Subcutaneous abdominal adipose tissue (tissue), 5 donors: ENCODE results near the gene CHD3.

Experiments used
- H3K27ac ChIP-seq: one replicate; pipeline ENCODE4 v1.7.0; 2013; ENCODE audit warnings: low read depth, mild to moderate bottlenecking, inconsistent platforms, low read length, moderate library complexity
- H3K27me3 ChIP-seq, 5 donors: one replicate each; pipeline ENCODE4 v1.7.0; 2013; ENCODE audit warnings: low read length in 5 of 5, inconsistent platforms in 1 of 5; ENCODE audit not compliant: control insufficient read depth in 5 of 5, insufficient read depth in 4 of 5
- H3K36me3 ChIP-seq, 5 donors: one replicate each; pipeline ENCODE4 v1.7.0; 2013; ENCODE audit warnings: low read length in 5 of 5; ENCODE audit not compliant: control insufficient read depth in 5 of 5, insufficient read depth in 5 of 5
- H3K4me1 ChIP-seq, 5 donors: one replicate each; pipeline ENCODE4 v1.7.0; 2013; ENCODE audit warnings: low read length in 5 of 5, mild to moderate bottlenecking in 3 of 5, moderate library complexity in 1 of 5; ENCODE audit not compliant: control insufficient read depth in 5 of 5, insufficient read depth in 5 of 5
- H3K4me3 ChIP-seq, 5 donors: one replicate each; pipeline ENCODE4 v1.7.0; 2013; ENCODE audit warnings: low read length in 5 of 5, low read depth in 1 of 5
- H3K9ac ChIP-seq, 5 donors: one replicate each; pipeline ENCODE4 v1.7.0; 2013; ENCODE audit warnings: low read length in 5 of 5, mild to moderate bottlenecking in 4 of 5, moderate library complexity in 3 of 5
- H3K9me3 ChIP-seq, 5 donors: one replicate each; pipeline ENCODE4 v1.7.0; 2013; ENCODE audit warnings: low read length in 5 of 5; ENCODE audit not compliant: control insufficient read depth in 5 of 5
- donor health status: healthy.
- donor health status: healthy.
- donor health status: healthy.
- donor health status: healthy.
- donor health status: healthy.

Gene CHD3

DNA sequence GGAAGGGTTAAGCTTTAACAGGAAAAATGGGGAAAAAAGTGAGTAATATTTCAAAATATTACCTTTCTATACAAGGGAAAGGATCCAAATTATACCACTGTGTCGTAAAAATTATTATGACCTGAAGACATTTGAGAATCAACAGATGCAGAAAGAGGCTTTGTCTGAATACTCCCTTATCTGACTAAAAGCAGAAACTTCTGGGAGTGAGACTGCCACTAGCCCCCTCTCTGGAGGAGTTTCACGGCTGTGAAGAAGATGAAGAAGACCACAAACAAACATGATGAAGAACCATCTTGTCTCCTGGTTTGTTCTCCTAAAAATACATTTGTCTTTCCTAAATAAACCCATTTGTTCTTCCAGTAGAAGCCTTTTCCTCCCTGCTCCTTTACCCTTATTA is 72.8 kb downstream of the CHD3 start:
- H3K4me1 ChIP-seq, result no peaks in the 10 kb centered on the region
- H3K27me3 ChIP-seq, result peaks cover 0 to 5% (median 3%) of the 10 kb centered on the region in 5 donors
- no peaks in the 10 kb centered on the region for H3K36me3 ChIP-seq
- no peaks in the 10 kb centered on the region for H3K9me3 ChIP-seq
- H3K27ac ChIP-seq, result no peak overlapping the region
- H3K9ac ChIP-seq, result no peak overlapping the region
- H3K4me3 ChIP-seq, result no peak overlapping the region
